ENCODE measurements around the gene COMMD9. TPM values are rescaled to one million over a fixed set of nuclear protein-coding genes. Genes with fewer than 3 reads are reported as not detected.

Gene COMMD9
- total RNA-seq, 1 donor from 2014 or later = 69.0 TPM

- no peaks in the 10 kb centered on the region for H3K27me3 Mint-ChIP-seq
- TF ChIP-seq CTCF (conservative IDR thresholded peaks at IDR 0.05) = no peak
- H3K9me3 Mint-ChIP-seq = peaks cover 13% of the 10 kb centered on the region
- peaks cover 8% of the 10 kb centered on the region for H3K4me1 Mint-ChIP-seq (ENCODE audit: unreplicated experiment)
- peaks cover 11% of the 10 kb centered on the region for H3K36me3 Mint-ChIP-seq
- no peak overlapping the region for H3K4me3 Mint-ChIP-seq
- no peak for DNase-seq (ENCODE audit: extremely low spot score, unreplicated experiment)
- no peak overlapping the region for H3K27ac Mint-ChIP-seq
Measured at GRCh38 chr11:36241497-36241896, 47.7 kb downstream of the COMMD9 start.

DNA sequence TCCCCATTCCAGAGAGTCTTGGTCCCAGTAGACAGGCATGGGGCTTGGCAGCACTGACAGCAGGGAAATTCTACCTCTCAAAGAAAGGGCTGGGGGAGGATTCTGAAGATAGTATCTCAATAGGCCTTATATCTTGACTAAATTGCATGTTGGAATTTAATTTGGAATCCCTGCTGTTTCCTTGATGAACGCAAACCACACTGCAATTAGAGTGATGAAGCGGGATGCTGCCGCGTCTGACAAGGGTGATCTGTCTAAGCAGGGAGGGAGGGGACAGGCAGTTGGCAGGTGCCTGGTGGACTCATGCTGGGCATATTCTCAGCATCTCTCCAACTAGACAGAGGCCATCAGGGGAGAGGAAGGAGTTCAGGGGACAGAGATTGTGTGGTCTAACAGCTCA, 48.4 kb downstream of the COMMD9 start:
- no peak overlapping the region for H3K27ac Mint-ChIP-seq
- H3K4me3 Mint-ChIP-seq = no peak overlapping the region
- peaks cover 12% of the 10 kb centered on the region for H3K36me3 Mint-ChIP-seq
- H3K27me3 Mint-ChIP-seq = no peaks in the 10 kb centered on the region
- no peak for DNase-seq (ENCODE audit: extremely low spot score, unreplicated experiment)
- TF ChIP-seq CTCF (conservative IDR thresholded peaks at IDR 0.05) = no peak
- peaks cover 8% of the 10 kb centered on the region for H3K4me1 Mint-ChIP-seq (ENCODE audit: unreplicated experiment)
- peaks cover 13% of the 10 kb centered on the region for H3K9me3 Mint-ChIP-seq

GRCh38 chr11:36240173-36240572, 49.1 kb downstream of the COMMD9 start:
- Mint-ChIP-seq H3K36me3 (peaks cover 12% of the 10 kb centered on the region), H3K4me1 (ENCODE audit: unreplicated experiment) (peaks cover 8% of the 10 kb centered on the region), H3K9me3 (peaks cover 9% of the 10 kb centered on the region), H3K4me3 (no peak overlapping the region), H3K27ac (no peak overlapping the region), H3K27me3 (no peaks in the 10 kb centered on the region)
- no peak for DNase-seq (ENCODE audit: extremely low spot score, unreplicated experiment)
- TF ChIP-seq CTCF (conservative IDR thresholded peaks at IDR 0.05) = no peak

DNA sequence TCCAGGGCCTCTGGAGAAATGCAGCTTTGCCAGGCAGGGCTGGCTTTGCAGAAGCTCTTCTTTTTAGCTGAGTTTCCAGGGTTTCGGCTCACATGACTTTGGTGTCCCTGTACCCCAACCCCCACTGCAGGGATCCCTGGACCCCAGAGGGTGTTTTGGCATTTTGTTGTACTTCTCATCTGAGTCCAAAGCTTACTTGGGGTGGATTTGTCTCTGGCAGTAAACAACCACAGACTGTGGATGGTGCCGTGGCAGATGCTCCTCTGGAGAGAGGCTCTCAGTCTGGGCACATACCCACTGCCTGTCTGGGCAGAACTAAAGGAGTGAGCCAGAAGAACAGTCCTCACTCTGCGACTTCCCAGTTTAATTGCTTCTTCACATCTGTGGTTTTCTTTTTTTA, 49.6 kb downstream of the COMMD9 start:
- Mint-ChIP-seq H3K36me3 (peaks cover 12% of the 10 kb centered on the region), H3K9me3 (peaks cover 5% of the 10 kb centered on the region), H3K4me3 (no peak overlapping the region), H3K27me3 (no peaks in the 10 kb centered on the region), H3K27ac (no peak overlapping the region), H3K4me1 (ENCODE audit: unreplicated experiment) (peaks cover 8% of the 10 kb centered on the region)
- no peak for TF ChIP-seq CTCF (conservative IDR thresholded peaks at IDR 0.05)
- no peak for DNase-seq (ENCODE audit: extremely low spot score, unreplicated experiment)

GRCh38 chr11:36238881-36239280, 50.3 kb downstream of the COMMD9 start:
- DNase-seq (ENCODE audit: extremely low spot score, unreplicated experiment) = no peak
- Mint-ChIP-seq H3K36me3 (peaks cover 12% of the 10 kb centered on the region), H3K9me3 (peaks cover 5% of the 10 kb centered on the region), H3K4me1 (ENCODE audit: unreplicated experiment) (peaks cover 8% of the 10 kb centered on the region), H3K27ac (no peak overlapping the region), H3K4me3 (no peak overlapping the region), H3K27me3 (no peaks in the 10 kb centered on the region)
- no peak for TF ChIP-seq CTCF (conservative IDR thresholded peaks at IDR 0.05)

- no peak for TF ChIP-seq CTCF (conservative IDR thresholded peaks at IDR 0.05)
- no peak for DNase-seq (ENCODE audit: extremely low spot score, unreplicated experiment)
- Mint-ChIP-seq H3K4me1 (ENCODE audit: unreplicated experiment) (peaks cover 8% of the 10 kb centered on the region), H3K27ac (no peak overlapping the region), H3K9me3 (peaks cover 5% of the 10 kb centered on the region), H3K36me3 (peaks cover 12% of the 10 kb centered on the region), H3K4me3 (no peak overlapping the region), H3K27me3 (no peaks in the 10 kb centered on the region)
Measured at GRCh38 chr11:36238036-36238631, 51.1 kb downstream of the COMMD9 start.

All from type B pancreatic cell (in vitro differentiated cells).